Stimulated activated CD8-positive, alpha-beta memory T cell treated with anti-CD3 and anti-CD28 coated beads, Interleukin-15, amount 100 ng/mL, for 48 hours (primary cell): Measurements from ENCODE around the gene CYB561.

Experiments
- DNase-seq, 2 donors: peaks; one replicate each; pipeline ENCODE4 v3.0.0-alpha.2; 2020; ENCODE audit warnings: low read depth in 2 of 2

Gene CYB561

GRCh38 chr17:63445954-63446752, at the start of gene CYB561:
Gene CYB561, minus strand, starts transcription at chr17:63446306. Its CDS starts 8,759 bp downstream, at chr17:63437547.
- peak; percentile 50 to 55 for DNase-seq

- no peak for DNase-seq
These were observed 49.4 kb upstream of the CYB561 start for GRCh38 chr17:63495491-63495890.

GRCh38 chr17:63494300-63494928, 48.3 kb upstream of the CYB561 start:
- DNase-seq: no peak

- DNase-seq: no peak
These were observed 47.3 kb upstream of the CYB561 start for GRCh38 chr17:63493411-63493810.

GRCh38 chr17:63492940-63493339, 46.8 kb upstream of the CYB561 start:
- no peak for DNase-seq

GRCh38 chr17:63491977-63492618, 46.0 kb upstream of the CYB561 start:
- no peak for DNase-seq

GRCh38 chr17:63491413-63491812, 45.3 kb upstream of the CYB561 start:
- DNase-seq: no peak

GRCh38 chr17:63490858-63491400, 44.8 kb upstream of the CYB561 start:
- DNase-seq: no peak

GRCh38 chr17:63490329-63490728, 44.2 kb upstream of the CYB561 start:
- no peak for DNase-seq

- DNase-seq: no peak
These were observed 43.2 kb upstream of the CYB561 start for GRCh38 chr17:63489291-63489690.

- no peak for DNase-seq
These were observed 42.7 kb upstream of the CYB561 start for GRCh38 chr17:63488851-63489250.

GRCh38 chr17:63487014-63487339, 40.9 kb upstream of the CYB561 start:
- DNase-seq: no peak

- no peak for DNase-seq
These were observed 40.4 kb upstream of the CYB561 start for GRCh38 chr17:63486317-63487013.

GRCh38 chr17:63483655-63484575, 37.8 kb upstream of the CYB561 start:
- no peak for DNase-seq

- no peak for DNase-seq
These were observed 36.9 kb upstream of the CYB561 start for GRCh38 chr17:63483038-63483437.

- DNase-seq: no peak
These were observed 36.4 kb upstream of the CYB561 start for GRCh38 chr17:63482509-63482908.

GRCh38 chr17:63481488-63481870, 35.4 kb upstream of the CYB561 start:
- no peak for DNase-seq

- DNase-seq: no peak
These were observed 34.9 kb upstream of the CYB561 start for GRCh38 chr17:63480826-63481487.

GRCh38 chr17:63480192-63480784, 34.2 kb upstream of the CYB561 start:
- DNase-seq: no peak
